ENCODE measurements around the gene BRCA2.

The BRCA2 gene

DNA sequence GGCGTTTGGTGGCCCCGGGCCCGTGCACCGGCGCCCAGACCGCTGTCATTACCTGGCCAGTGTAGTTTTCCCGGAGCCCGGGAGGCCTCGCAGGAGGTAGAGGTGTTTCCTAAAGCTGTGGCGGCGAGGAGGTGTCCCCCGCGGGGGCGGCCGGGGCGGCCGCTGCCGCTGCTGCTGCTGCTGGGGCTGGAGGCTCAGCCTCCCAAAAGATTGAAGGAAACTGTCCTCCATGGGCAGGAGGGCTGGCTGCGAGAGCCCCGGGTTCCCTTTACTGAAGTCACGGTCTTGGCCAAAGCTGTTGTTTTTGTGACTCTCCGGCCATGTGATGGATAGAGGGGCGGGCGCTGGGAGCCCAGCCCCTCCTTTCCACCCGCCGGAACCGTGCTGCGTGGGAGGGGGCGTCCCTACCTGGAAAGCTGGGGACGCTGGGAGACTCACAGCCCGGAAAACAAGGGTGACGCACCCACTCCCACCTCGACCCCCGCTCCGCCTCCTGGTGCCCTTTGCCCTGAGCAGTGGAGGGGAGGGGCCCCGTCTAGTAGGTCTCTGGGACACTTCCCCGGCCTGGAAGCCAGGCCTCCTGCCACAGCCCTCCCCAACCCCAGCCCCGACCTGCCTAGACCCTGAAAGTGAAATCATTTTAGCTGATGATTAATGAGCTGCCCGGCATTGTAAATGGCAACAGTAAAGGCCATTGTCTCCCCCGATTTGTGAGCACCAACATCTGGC lies 112.7 kb downstream of the BRCA2 start, which contains the start of gene N4BP2L1:
Gene N4BP2L1, minus strand, starts transcription at position 279 of the 729 bp plus-strand sequence. Its CDS starts 48 bp downstream, at position 231.
- H3K4me3 Mint-ChIP-seq: peak within 1 kb of the TSS; percentile 99
- H3K9me3 Mint-ChIP-seq: no peaks in the 10 kb centered on the region
- H3K36me3 Mint-ChIP-seq (ENCODE audit: insufficient read depth): peaks cover 28% of the 10 kb centered on the region
- H3K27me3 Mint-ChIP-seq: no peaks in the 10 kb centered on the region
- H3K27ac Mint-ChIP-seq (ENCODE audit: low read depth): peak within 1 kb of the TSS; percentile 100
- H3K4me1 Mint-ChIP-seq: peaks cover 39% of the 10 kb centered on the region
- peak; percentile 66 for ATAC-seq (replicated peaks; ENCODE audit: extremely low read depth, poor library complexity, severe bottlenecking)
- peak; percentile 65 to 77 for DNase-seq (ENCODE audit: low spot score in 2 of 2)

DNA sequence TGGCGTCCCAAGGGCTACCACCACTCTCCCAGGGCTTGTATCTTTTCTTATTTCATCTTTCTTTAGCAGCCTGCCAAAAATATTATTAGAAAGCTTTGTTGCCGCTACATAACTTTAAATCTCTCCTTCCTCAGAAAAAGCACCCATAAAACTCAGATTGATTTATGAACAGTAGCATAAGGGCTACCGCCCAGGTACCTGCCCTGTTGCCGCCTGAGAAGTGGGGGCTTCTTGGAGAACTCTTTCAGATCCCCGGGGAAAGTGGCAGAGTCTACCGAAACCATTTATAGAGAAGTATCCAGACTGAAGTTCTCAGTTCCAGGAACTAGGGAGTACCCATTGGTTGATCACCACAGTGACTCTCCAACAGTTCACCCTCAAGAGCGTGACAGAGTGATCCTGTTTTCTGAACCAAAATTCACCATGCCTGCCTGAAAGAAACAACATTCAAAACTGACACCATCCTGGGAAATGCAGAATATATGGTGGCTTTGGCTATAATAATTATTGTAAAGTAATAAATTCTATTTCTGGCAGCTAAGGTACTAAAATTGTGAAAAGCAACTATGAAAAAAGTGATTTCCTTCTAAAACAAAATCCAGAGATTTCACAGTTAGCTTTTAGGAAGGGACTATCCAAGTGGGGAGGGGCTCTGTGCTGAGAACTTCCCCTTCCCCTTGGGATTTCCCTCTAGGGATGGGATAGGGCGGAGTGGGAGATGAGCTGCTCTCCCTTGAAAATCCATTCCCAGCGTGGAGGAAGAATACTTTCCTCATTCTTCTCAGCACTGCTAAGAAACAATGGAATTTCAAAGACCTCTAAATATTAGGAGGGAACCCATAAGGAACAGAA lies 113.5 kb downstream of the BRCA2 start:
- Mint-ChIP-seq H3K27me3 (no peaks in the 10 kb centered on the region), H3K36me3 (ENCODE audit: insufficient read depth) (peaks cover 28% of the 10 kb centered on the region), H3K4me3 (peak overlapping the region; percentile 99), H3K27ac (ENCODE audit: low read depth) (peak overlapping the region; percentile 98), H3K4me1 (peaks cover 33% of the 10 kb centered on the region), H3K9me3 (no peaks in the 10 kb centered on the region)
- DNase-seq (ENCODE audit: low spot score in 2 of 2) (no peak), ATAC-seq (replicated peaks; ENCODE audit: extremely low read depth, poor library complexity, severe bottlenecking) (no peak)

DNA sequence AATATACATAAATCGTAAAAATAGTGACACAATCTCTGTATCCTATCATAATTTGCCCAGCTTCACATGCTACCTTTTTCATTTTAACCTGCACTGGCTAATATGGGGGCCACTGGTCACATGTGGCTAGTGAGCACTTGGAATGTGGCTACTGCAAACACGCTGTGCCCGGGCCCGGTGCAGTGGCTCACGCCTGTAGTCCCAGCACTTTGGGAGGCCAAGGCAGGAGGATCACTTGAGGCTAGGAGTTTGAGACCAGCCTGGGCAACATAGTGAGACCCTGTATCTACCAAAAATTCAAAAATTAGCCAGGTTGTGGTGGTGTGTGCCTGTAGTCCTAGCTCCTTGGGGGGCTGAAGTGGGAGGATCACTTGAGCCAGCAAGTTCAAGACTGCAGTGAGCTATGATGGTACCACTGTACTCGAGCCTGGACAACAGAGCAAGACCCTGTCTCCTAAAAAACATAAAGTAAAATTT lies 114.2 kb downstream of the BRCA2 start:
- Mint-ChIP-seq H3K9me3 (no peaks in the 10 kb centered on the region), H3K36me3 (ENCODE audit: insufficient read depth) (peaks cover 24% of the 10 kb centered on the region), H3K27me3 (no peaks in the 10 kb centered on the region), H3K4me3 (no peak overlapping the region), H3K4me1 (peaks cover 26% of the 10 kb centered on the region), H3K27ac (ENCODE audit: low read depth) (peak overlapping the region; percentile 98)
- DNase-seq (ENCODE audit: low spot score in 2 of 2) (no peak), ATAC-seq (replicated peaks; ENCODE audit: extremely low read depth, poor library complexity, severe bottlenecking) (no peak)

DNA sequence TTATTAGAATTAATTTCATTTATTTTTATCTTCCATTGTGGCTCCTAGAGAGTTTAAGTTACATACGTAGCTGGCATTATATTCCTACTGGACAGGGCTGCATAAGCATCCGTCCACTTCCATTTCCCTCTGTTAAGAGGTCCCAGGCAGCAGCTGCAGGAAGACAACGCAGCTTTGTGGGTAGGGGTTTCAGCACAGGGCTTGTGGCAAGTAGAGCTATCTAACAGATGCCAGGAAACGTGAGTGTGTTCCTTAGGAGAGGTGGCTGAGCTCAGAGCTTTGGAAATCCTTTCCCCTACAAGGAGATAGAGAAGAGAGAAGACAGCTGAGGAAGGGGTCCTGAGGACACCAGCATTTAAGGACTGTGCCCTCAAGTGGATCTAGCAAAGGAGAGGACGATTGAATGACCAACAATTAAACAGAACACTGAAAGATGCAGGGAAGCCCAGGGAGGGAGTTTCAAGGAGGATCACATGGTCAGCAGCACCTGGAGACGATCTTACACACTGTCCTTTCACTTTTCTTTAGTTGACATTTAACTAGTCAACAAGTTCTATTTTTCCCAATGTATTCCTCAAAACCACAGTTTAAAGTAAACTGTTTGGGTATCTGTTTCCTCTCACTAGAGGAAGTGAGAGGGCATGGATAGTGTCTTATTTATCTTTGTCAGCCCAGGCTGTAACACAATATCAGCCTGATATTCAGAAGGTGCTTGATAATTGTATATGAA lies 114.9 kb downstream of the BRCA2 start:
- Mint-ChIP-seq H3K9me3 (no peaks in the 10 kb centered on the region), H3K4me3 (no peak overlapping the region), H3K36me3 (ENCODE audit: insufficient read depth) (peaks cover 24% of the 10 kb centered on the region), H3K27me3 (no peaks in the 10 kb centered on the region), H3K27ac (ENCODE audit: low read depth) (peak overlapping the region; percentile 56), H3K4me1 (peaks cover 23% of the 10 kb centered on the region)
- ATAC-seq (replicated peaks; ENCODE audit: extremely low read depth, poor library complexity, severe bottlenecking) (no peak), DNase-seq (ENCODE audit: low spot score in 2 of 2) (no peak)

DNA sequence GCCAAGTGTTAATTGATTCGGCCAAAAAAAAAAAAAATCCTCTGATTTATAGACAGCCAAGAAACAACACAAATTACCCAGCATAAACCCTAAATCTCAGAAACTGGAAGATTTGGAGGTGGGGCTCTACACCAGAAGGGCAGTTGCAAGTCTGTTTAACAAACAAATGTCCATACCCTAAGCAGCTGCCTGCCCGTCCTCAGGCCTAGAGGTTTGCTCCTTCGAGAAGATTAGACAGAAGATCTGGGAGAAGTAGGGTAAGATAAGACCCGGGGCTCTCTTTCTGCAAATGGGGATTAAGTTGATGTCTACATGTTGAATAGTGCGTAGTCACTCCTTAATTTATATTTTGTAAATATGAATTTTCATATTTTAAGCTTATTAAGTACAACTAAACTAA lies 116.1 kb downstream of the BRCA2 start:
- Mint-ChIP-seq H3K27ac (ENCODE audit: low read depth) (no peak overlapping the region), H3K9me3 (no peaks in the 10 kb centered on the region), H3K36me3 (ENCODE audit: insufficient read depth) (peaks cover 16% of the 10 kb centered on the region)

DNA sequence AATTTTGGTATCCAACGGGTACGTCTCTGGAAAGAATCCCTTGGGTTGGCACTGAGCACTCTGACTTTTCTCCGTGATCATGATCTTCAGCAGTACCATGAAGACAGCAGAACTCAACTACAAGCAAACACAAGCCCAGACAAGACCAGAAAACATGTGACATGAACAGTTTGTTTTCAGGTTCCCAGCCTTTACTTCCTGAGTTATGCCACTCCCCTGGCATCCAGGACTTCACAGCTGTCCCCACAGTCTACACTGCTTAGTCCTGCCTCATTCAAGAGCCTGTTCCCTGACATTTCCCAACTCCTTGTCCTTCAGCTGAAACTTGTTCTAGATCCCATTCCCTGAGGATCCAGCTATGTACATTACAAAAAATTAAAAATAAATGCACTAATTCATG lies 117.5 kb downstream of the BRCA2 start:
- Mint-ChIP-seq H3K27ac (ENCODE audit: low read depth) (no peak overlapping the region), H3K4me1 (peaks cover 7% of the 10 kb centered on the region), H3K4me3 (no peak overlapping the region), H3K36me3 (ENCODE audit: insufficient read depth) (peaks cover 7% of the 10 kb centered on the region), H3K9me3 (no peaks in the 10 kb centered on the region), H3K27me3 (no peaks in the 10 kb centered on the region)
- no peak for DNase-seq (ENCODE audit: low spot score in 2 of 2)
- ATAC-seq (replicated peaks; ENCODE audit: extremely low read depth, poor library complexity, severe bottlenecking): no peak

More for the DNA sequence above, 116.1 kb downstream of the BRCA2 start:
- ATAC-seq (replicated peaks; ENCODE audit: extremely low read depth, poor library complexity, severe bottlenecking) (no peak), DNase-seq (ENCODE audit: low spot score in 2 of 2) (no peak)
- Mint-ChIP-seq H3K4me3 (no peak overlapping the region), H3K27me3 (no peaks in the 10 kb centered on the region), H3K4me1 (peaks cover 13% of the 10 kb centered on the region)

DNA sequence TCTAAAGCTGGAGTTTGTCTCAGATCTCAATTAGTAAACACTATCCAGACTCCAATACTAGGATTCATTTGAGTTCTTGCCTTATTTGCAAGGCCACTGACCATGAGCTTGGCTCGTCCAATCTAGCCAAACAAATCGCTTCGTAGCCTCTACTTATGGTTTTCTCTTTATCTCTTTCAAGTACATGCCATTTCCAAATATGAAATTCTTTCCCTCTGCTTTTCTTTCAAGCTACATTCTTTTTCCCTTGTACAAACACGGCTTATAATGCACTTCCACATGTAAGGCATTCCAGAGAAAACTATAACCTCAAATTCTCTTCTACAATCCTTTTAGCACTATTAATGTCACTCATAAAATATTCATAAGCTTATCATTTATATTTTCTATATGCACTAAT lies 123.6 kb downstream of the BRCA2 start:
- ATAC-seq (replicated peaks; ENCODE audit: extremely low read depth, poor library complexity, severe bottlenecking) (no peak), DNase-seq (ENCODE audit: low spot score in 2 of 2) (no peak)
- H3K4me1 Mint-ChIP-seq: peaks cover 5% of the 10 kb centered on the region
- H3K27me3 Mint-ChIP-seq: no peaks in the 10 kb centered on the region
- H3K36me3 Mint-ChIP-seq (ENCODE audit: insufficient read depth): peaks cover 5% of the 10 kb centered on the region
- no peaks in the 10 kb centered on the region for H3K9me3 Mint-ChIP-seq
- no peak overlapping the region for H3K27ac Mint-ChIP-seq (ENCODE audit: low read depth)
- no peak overlapping the region for H3K4me3 Mint-ChIP-seq

DNA sequence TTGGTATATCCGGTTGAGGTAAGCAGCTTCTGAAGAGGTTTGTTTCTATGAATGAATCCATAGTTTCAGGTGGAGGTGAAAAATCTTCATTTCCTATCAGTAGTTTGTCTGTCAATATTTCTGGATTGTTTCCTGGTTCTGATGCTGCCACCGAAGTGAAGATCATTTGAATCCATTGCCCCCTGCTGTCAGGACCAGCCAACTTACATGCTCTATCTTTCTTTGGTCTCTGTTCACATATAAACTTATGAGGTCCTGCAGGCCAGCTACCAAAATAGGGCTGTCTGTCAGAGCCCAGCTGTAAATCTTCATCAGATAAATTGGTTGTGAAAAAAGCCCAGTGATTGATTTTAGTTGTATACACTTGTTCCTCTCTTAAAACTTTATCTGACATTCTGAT lies 127.8 kb downstream of the BRCA2 start:
- DNase-seq (ENCODE audit: low spot score in 2 of 2): no peak

DNA sequence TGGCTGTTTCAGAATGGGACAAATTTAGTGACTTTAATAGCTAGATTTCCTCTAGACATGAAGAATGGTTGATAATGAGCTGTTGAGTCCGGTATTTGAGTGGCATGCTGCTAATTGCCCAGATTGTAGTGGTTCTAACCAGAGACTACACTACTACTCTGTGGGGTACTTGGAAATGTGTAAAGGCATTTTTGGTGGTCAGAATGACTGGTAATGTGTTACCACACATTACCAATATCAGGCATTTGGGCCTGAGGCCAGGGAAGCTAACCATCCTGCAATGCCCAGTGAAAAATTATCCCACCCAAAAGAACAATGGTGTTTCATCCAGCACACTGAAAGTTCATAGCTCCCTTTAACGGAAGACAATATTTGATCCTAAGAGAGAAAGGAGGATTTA lies 130.2 kb downstream of the BRCA2 start:
- Mint-ChIP-seq H3K9me3 (no peaks in the 10 kb centered on the region), H3K36me3 (ENCODE audit: insufficient read depth) (peaks cover 3% of the 10 kb centered on the region), H3K4me3 (no peak overlapping the region), H3K27me3 (no peaks in the 10 kb centered on the region), H3K4me1 (peaks cover 5% of the 10 kb centered on the region), H3K27ac (ENCODE audit: low read depth) (no peak overlapping the region)
- DNase-seq (ENCODE audit: low spot score in 2 of 2) (no peak), ATAC-seq (replicated peaks; ENCODE audit: extremely low read depth, poor library complexity, severe bottlenecking) (no peak)

More for the DNA sequence above, 127.8 kb downstream of the BRCA2 start:
- no peaks in the 10 kb centered on the region for H3K27me3 Mint-ChIP-seq
- H3K9me3 Mint-ChIP-seq: no peaks in the 10 kb centered on the region
- peaks cover 5% of the 10 kb centered on the region for H3K4me1 Mint-ChIP-seq
- no peak overlapping the region for H3K4me3 Mint-ChIP-seq
- peak overlapping the region; percentile 6 for H3K27ac Mint-ChIP-seq (ENCODE audit: low read depth)
- ATAC-seq (replicated peaks; ENCODE audit: extremely low read depth, poor library complexity, severe bottlenecking): peak; percentile 52
- H3K36me3 Mint-ChIP-seq (ENCODE audit: insufficient read depth): peaks cover 6% of the 10 kb centered on the region

DNA sequence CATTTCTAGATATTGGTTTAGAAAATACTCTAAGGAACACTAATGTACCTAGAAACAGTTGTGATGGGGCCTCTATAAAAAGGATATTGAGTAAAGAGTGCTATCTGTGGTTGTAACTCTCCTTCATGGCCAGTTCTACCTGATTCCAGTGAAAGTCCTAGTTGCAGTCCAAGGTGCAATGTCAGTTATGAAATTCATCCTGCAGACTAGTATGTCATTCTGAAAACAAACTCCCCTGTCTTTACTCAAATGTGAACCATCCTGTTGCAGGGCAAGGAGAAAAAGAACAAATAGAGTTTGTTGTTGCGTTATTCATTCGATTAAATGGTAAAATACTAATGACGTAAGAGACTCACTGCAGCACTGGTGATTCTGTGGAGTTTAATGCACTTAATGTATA lies 130.9 kb downstream of the BRCA2 start:
- H3K27ac Mint-ChIP-seq (ENCODE audit: low read depth): no peak overlapping the region
- no peak overlapping the region for H3K4me3 Mint-ChIP-seq
- H3K36me3 Mint-ChIP-seq (ENCODE audit: insufficient read depth): peaks cover 3% of the 10 kb centered on the region
- no peaks in the 10 kb centered on the region for H3K27me3 Mint-ChIP-seq
- DNase-seq (ENCODE audit: low spot score in 2 of 2) (no peak), ATAC-seq (replicated peaks; ENCODE audit: extremely low read depth, poor library complexity, severe bottlenecking) (no peak)
- H3K4me1 Mint-ChIP-seq: peaks cover 5% of the 10 kb centered on the region
- no peaks in the 10 kb centered on the region for H3K9me3 Mint-ChIP-seq

DNA sequence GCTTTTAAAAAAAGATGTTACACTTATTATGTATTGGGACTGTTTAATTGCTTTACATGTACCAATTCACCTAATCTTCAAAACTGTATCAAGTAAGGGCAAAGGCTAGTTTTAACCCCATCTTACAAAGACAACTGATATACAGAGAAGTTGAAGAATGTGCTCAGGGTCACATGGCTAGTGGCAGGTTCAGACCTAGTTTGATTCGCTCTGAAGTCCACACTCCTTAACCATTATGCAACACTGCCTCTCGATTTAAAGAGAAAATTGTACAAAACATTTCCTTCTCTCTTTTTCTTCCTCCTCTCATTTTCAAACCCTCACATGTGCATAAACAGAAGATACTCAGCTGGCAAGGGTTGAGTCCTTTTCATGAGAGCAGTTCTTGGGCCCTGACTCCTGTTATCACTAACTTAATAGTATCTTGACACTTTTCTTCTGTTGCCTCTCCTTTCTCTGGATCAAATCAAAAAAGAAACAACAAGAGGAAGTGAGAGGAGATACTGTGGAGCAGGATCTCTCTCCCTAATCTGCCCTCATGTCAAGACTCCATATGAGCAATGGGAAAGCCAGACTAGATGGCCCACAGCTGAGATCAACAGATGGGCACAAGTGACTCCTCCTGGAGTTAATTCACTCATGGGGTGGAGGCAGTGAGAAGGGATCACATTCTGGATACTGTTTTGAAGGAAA lies 131.6 kb downstream of the BRCA2 start:
- Mint-ChIP-seq H3K36me3 (ENCODE audit: insufficient read depth) (peaks cover 3% of the 10 kb centered on the region), H3K9me3 (no peaks in the 10 kb centered on the region)

More for the DNA sequence above, 131.6 kb downstream of the BRCA2 start:
- Mint-ChIP-seq H3K27me3 (no peaks in the 10 kb centered on the region), H3K4me3 (no peak overlapping the region), H3K27ac (ENCODE audit: low read depth) (no peak overlapping the region), H3K4me1 (peaks cover 5% of the 10 kb centered on the region)
- no peak for DNase-seq (ENCODE audit: low spot score in 2 of 2)
- no peak for ATAC-seq (replicated peaks; ENCODE audit: extremely low read depth, poor library complexity, severe bottlenecking)
